Liver (tissue), 9 donors: ENCODE measurements around the gene ARHGEF19. TPM values are rescaled to one million over a fixed set of nuclear protein-coding genes. Genes with fewer than 3 reads are reported as not detected.
"Not testable (repeated sequence)": the region's sequence is repeated elsewhere in the genome, so short reads cannot be mapped to it uniquely, and the experiment has no call there.

Source experiments
- DNase-seq: peaks from one replicate; pipeline ENCODE4 v3.0.0-alpha.2; 2017; ENCODE audit warnings: low spot score
- H3K27ac ChIP-seq, 2 donors: one replicate each; pipeline ENCODE4 v1.7.0; 2013; ENCODE audit warnings: inconsistent platforms in 2 of 2, low read length in 2 of 2, control low read depth in 1 of 2, low read depth in 1 of 2, mild to moderate bottlenecking in 1 of 2
- H3K27me3 ChIP-seq, 4 donors: one replicate each; pipeline versions ENCODE4 v1.6.1 to v1.7.0; 2013; ENCODE audit warnings: low read length in 3 of 4, inconsistent platforms in 1 of 4, mild to moderate bottlenecking in 1 of 4, moderate library complexity in 1 of 4; ENCODE audit not compliant: control insufficient read depth in 4 of 4, insufficient read depth in 4 of 4
- H3K36me3 ChIP-seq, 4 donors: one replicate each; pipeline versions ENCODE4 v1.6.1 to v1.7.0; 2013; ENCODE audit warnings: low read length in 3 of 4, mild to moderate bottlenecking in 3 of 4, low read depth in 1 of 4, moderate library complexity in 1 of 4; ENCODE audit not compliant: control insufficient read depth in 4 of 4, insufficient read depth in 3 of 4
- H3K4me1 ChIP-seq, 4 donors: one replicate each; pipeline versions ENCODE4 v1.6.1 to v1.7.0; 2013; ENCODE audit warnings: low read length in 3 of 4, mild to moderate bottlenecking in 3 of 4, moderate library complexity in 1 of 4; ENCODE audit not compliant: control insufficient read depth in 4 of 4, insufficient read depth in 4 of 4
- H3K4me3 ChIP-seq, 3 donors: one replicate each; pipeline versions ENCODE4 v1.6.1 to v1.7.0; 2013; ENCODE audit warnings: low read length in 3 of 3, control low read depth in 1 of 3, low read depth in 1 of 3, mild to moderate bottlenecking in 1 of 3
- H3K9ac ChIP-seq, 2 donors: one replicate each; pipeline ENCODE4 v1.7.0; 2013; ENCODE audit warnings: low read length in 2 of 2, mild to moderate bottlenecking in 2 of 2, moderate library complexity in 2 of 2, control low read depth in 1 of 2, low read depth in 1 of 2
- H3K9me3 ChIP-seq, 4 donors: one replicate each; pipeline versions ENCODE4 v1.6.1 to v1.7.0; 2013; ENCODE audit warnings: low read length in 3 of 4; ENCODE audit not compliant: control insufficient read depth in 4 of 4
- CTCF ChIP-seq: fragments of 150-350 bp; IDR thresholded peaks from 2 replicates; pipeline ENCODE4 v1.5.1; 2017; ENCODE audit warnings: improper control_type of control experiment, low read depth, low read length; ENCODE audit not compliant: missing input control
- EGR1 ChIP-seq, 2 donors: IDR thresholded peaks; 2 replicates each; pipeline ENCODE4 v1.6.1; 2016 to 2018; ENCODE audit warnings: antibody characterized with exemption in 2 of 2, low read depth in 2 of 2
- FOXA1 ChIP-seq: IDR thresholded peaks from 2 replicates; pipeline ENCODE4 v1.6.1; 2016; ENCODE audit warnings: antibody characterized with exemption
- GABPA ChIP-seq, 2 donors: IDR thresholded peaks in 1 of 2; conservative IDR thresholded peaks in 1 of 2; 2 replicates each; pipeline ENCODE4 v1.6.1; 2016; ENCODE audit warnings: antibody characterized with exemption in 2 of 2, mild to moderate bottlenecking in 1 of 2, moderate library complexity in 1 of 2
- HNF4A ChIP-seq, 2 donors: conservative IDR thresholded peaks; 2 replicates each; pipeline ENCODE4 v1.6.1; 2016; ENCODE audit warnings: antibody characterized with exemption in 2 of 2, mild to moderate bottlenecking in 2 of 2
- HNF4G ChIP-seq: IDR thresholded peaks from 2 replicates; pipeline ENCODE4 v1.6.1; 2016; ENCODE audit warnings: antibody characterized with exemption
- RAD21 ChIP-seq, 2 donors: IDR thresholded peaks; 2 replicates each; pipeline ENCODE4 v1.6.1; 2016; ENCODE audit warnings: antibody characterized with exemption in 2 of 2, mild to moderate bottlenecking in 2 of 2
- REST ChIP-seq: IDR thresholded peaks from 2 replicates; pipeline ENCODE4 v1.6.1; 2016; ENCODE audit warnings: antibody characterized with exemption, mild to moderate bottlenecking
- RXRA ChIP-seq, 2 donors: IDR thresholded peaks; 2 replicates each; pipeline ENCODE4 v1.6.1; 2017 to 2018; ENCODE audit warnings: antibody characterized with exemption in 2 of 2, mild to moderate bottlenecking in 1 of 2
- SP1 ChIP-seq: IDR thresholded peaks from 2 replicates; pipeline ENCODE4 v1.6.1; 2018; ENCODE audit warnings: antibody characterized with exemption, mild to moderate bottlenecking
- YY1 ChIP-seq: IDR thresholded peaks from 2 replicates; pipeline ENCODE4 v1.6.1; 2016; ENCODE audit warnings: antibody characterized with exemption, mild to moderate bottlenecking
- ZBTB33 ChIP-seq: IDR thresholded peaks from 2 replicates; pipeline ENCODE4 v1.6.1; 2016; ENCODE audit warnings: antibody characterized with exemption
- WGBS: extraction: QIAGEN DNeasy Blood & Tissue Kit; methylation state at CpG from one replicate; pipeline ENCODE4 v1.1.7; 2013; 5-methylcytosine and 5-hydroxymethylcytosine counted together
- polyA plus RNA-seq, 2 donors: library from polyadenylated mRNA; stranded (reverse) in 1 of 2; unstranded in 1 of 2; fragments of 200-250 nt in 1 of 2; fragments of >200 nt in 1 of 2; fragmentation: Nextera tagmentation in 1 of 2; extraction: Ambion mirVana in 1 of 2; gene quantifications; one replicate each; pipeline versions ENCODE4 v1.2.1 to v1.2.3, GENCODE V29; 2013 to 2015
- total RNA-seq, 2 donors: library from RNA; depleted of rRNA; stranded (reverse); fragments of >200 nt; gene quantifications; one replicate each; pipeline ENCODE4 v1.2.3, GENCODE V29; 2014
- donor health status: healthy.
- donor health status: healthy.
- donor health status: healthy.
- donor health status: healthy.
- donor health status: healthy.

Gene ARHGEF19
- total and polyA plus RNA-seq, 4 donors = 0.79 to 3.2 (median 2.5) TPM

GRCh38 chr1:16257556-16257955 lies 45.1 kb upstream of the ARHGEF19 start:
- H3K4me1 ChIP-seq = peaks cover 0 to 17% (median 12%) of the 10 kb centered on the region in 4 donors
- H3K9me3 ChIP-seq, H3K36me3 ChIP-seq, H3K27ac ChIP-seq, H3K27me3 ChIP-seq, H3K9ac ChIP-seq, H3K4me3 ChIP-seq, DNase-seq: not testable (repeated sequence)
- WGBS = 99% methylated on average over 3 of the region's 3 CpGs

- DNase-seq = no peak
- H3K4me1 ChIP-seq = peaks cover 0 to 17% (median 12%) of the 10 kb centered on the region in 4 donors
- TF ChIP-seq CTCF (no peak), SP1 (no peak)
- 96% methylated on average over 4 of the region's 4 CpGs for WGBS
- no peak overlapping the region for H3K27ac ChIP-seq
- no peak overlapping the region for H3K9ac ChIP-seq
- no peaks in the 10 kb centered on the region for H3K9me3 ChIP-seq
- no peaks in the 10 kb centered on the region for H3K27me3 ChIP-seq
- H3K4me3 ChIP-seq = no peak overlapping the region
- peaks cover 2 to 13% (median 7%) of the 10 kb centered on the region in 4 donors for H3K36me3 ChIP-seq
Measured at GRCh38 chr1:16256478-16256877, 44.0 kb upstream of the ARHGEF19 start.

GRCh38 chr1:16254263-16254928 lies 41.9 kb upstream of the ARHGEF19 start:
- 35% methylated on average over 4 of the region's 4 CpGs for WGBS

More at GRCh38 chr1:16254263-16254928, 41.9 kb upstream of the ARHGEF19 start:
- Histone ChIP-seq H3K27ac (no peak overlapping the region), H3K4me1 (peaks cover 1 to 29% (median 25%) of the 10 kb centered on the region in 4 donors), H3K4me3 (no peak overlapping the region), H3K36me3 (peaks cover 2 to 15% (median 14%) of the 10 kb centered on the region in 4 donors), H3K9ac (no peak overlapping the region), H3K9me3 (no peaks in the 10 kb centered on the region), H3K27me3 (no peaks in the 10 kb centered on the region)
- TF ChIP-seq GABPA (IDR thresholded peaks at IDR 0.05 in 1 of 2, conservative IDR thresholded peaks at IDR 0.05 in 1 of 2) (no peak), RAD21 (IDR thresholded peaks at IDR 0.05) (peak in 1 of 2 donors; percentile 30), ZBTB33 (no peak), EGR1 (IDR thresholded peaks at IDR 0.05; ENCODE audit: low read depth in 2 of 2) (no peak), RXRA (IDR thresholded peaks at IDR 0.05) (peak; percentile 7 to 36), FOXA1 (no peak), CTCF (no peak), HNF4A (conservative IDR thresholded peaks at IDR 0.05) (peak; percentile 28 to 30), SP1 (peak; percentile 24), YY1 (peak; percentile 32), HNF4G (no peak), REST (no peak)
- no peak for DNase-seq
